HG03354 (cell line): ENCODE results near the gene AIFM3.
"Not testable (repeated sequence)": the region's sequence is repeated elsewhere in the genome, so short reads cannot be mapped to it uniquely, and the experiment has no call there.

Source experiments
- ATAC-seq: cut with Tn5 transposase; IDR thresholded peaks from one replicate; pipeline ENCODE4 v1.9.1; 2021; ENCODE audit warnings: mild to moderate bottlenecking; ENCODE audit not compliant: unreplicated experiment, poor library complexity, severe bottlenecking

The AIFM3 gene

DNA sequence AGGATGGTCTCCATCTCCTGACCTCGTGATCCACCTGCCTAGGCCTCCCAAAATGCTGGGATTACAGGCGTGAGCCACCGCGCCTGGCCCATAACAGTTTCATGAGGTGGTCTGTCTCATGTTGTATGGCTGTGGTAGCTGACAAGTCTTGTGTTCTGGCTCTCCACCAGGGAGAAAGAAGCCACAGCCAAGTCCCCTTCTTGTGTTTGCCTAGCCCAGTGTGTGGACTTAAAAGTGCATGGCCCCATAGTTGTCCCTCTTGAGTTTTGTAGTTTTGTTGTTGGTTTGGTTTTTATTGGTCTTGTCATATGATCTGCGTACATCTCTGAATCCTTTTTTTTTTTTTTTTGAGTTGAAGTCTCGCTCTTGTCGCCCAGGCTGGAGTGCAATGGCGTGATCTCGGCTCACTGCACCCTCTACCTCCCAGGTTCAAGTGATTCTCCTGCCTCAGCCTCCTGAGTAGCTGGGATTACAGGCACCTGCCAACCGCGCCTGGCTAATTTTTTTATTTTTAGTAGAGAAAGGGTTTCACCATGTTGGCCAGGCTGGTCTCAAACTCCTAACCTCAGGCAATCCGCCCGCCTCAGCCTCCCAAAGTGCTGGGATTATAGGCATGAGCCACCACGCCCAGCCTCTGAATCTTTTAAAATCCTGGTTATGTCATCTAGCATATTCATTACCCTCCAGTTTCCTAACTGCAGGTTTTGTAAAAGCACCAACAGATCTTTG, 27.4 kb upstream of the AIFM3 start:
- ATAC-seq, result not testable (repeated sequence)

GRCh38 chr22:20940186-20940651, 26.8 kb upstream of the AIFM3 start:
- no peak for ATAC-seq

- ATAC-seq, result no peak
Observed at GRCh38 chr22:20940904-20941385, 26.1 kb upstream of the AIFM3 start.

- ATAC-seq, result not testable (repeated sequence)
Observed at GRCh38 chr22:20942203-20942902, 24.7 kb upstream of the AIFM3 start.

GRCh38 chr22:20943104-20943933, 23.7 kb upstream of the AIFM3 start:
- no peak for ATAC-seq

- no peak for ATAC-seq
Observed at GRCh38 chr22:20944042-20944441, 23.0 kb upstream of the AIFM3 start.

DNA sequence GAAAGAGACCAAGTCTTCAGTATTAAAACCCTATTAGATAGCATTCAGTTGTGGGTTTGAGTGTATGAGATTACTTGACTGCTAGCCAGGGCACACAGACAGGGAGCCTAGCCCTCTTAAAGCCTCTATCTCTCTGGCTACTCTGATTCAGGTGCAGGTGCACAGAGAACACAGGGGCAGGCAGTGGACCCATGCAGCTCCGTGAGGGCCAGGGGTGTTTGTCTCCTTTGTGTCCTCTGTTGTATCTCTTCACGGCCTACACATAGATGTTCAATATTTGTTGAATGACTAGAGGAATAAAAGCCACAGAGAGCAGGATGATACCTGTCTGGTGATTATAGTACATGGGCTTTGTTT, 21.5 kb upstream of the AIFM3 start:
- no peak for ATAC-seq

GRCh38 chr22:20946080-20946986, 20.7 kb upstream of the AIFM3 start:
- ATAC-seq, result no peak

- ATAC-seq, result no peak
Observed at GRCh38 chr22:20946991-20947390, 20.1 kb upstream of the AIFM3 start.

DNA sequence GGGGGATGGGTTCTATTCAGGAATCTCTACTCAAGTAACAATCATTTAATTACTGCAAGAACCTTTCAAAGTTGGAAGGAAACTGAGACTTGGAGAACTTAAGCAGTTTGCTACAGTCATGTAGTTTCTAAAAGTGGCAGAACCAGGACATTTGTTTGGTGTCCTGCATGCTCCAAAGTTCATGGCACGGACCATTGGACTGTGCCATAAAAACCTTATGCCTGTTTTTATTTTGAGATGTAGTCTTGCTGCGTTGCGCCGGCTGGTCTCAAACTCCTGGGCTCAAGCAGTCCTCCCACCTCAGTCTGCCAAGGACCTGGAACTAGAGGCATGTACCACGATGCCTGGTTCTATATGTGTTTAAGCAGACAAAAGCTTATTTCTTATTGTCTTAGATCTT, 18.6 kb upstream of the AIFM3 start:
- no peak for ATAC-seq

DNA sequence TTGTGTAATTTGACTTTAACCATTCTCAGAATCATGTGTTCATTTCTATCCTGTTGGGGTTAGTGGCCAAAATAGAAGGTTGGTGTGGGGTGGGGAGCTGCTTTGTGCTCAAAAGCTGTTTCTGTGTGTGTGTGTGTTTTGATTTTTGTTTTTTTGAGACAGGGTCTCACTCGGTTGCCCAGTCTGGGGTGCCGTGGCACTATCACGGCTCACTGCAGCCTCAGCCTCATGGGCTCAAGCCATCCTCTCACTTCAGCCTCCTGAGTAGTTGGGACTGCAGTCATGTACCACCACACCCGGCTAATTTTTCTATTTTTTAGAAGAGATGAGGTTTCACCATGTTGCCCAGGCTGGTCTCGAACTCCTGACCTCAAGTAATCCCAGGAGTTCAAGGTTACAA, 18.1 kb upstream of the AIFM3 start:
- ATAC-seq, result no peak

DNA sequence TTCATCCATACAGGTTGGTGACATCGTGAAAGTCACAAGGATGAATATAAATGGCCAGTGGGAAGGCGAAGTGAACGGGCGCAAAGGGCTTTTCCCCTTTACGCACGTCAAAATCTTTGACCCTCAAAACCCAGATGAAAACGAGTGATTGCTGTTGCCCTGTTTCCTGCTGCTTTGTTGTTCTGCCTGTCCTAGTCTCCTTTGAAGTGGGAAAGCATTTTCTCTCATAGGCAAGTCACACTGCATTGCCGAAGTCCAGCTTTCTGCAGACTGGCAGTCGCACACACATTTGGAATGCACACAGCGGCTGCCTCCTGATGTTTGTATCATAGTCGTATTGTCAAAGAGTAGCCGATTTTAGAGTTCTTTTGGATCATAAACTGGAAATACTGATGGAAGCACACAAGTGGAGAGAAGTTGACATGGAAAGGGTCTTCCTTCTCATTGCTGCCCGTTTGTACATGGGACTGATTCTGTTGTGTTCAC, 17.3 kb upstream of the AIFM3 start:
- ATAC-seq, result no peak

DNA sequence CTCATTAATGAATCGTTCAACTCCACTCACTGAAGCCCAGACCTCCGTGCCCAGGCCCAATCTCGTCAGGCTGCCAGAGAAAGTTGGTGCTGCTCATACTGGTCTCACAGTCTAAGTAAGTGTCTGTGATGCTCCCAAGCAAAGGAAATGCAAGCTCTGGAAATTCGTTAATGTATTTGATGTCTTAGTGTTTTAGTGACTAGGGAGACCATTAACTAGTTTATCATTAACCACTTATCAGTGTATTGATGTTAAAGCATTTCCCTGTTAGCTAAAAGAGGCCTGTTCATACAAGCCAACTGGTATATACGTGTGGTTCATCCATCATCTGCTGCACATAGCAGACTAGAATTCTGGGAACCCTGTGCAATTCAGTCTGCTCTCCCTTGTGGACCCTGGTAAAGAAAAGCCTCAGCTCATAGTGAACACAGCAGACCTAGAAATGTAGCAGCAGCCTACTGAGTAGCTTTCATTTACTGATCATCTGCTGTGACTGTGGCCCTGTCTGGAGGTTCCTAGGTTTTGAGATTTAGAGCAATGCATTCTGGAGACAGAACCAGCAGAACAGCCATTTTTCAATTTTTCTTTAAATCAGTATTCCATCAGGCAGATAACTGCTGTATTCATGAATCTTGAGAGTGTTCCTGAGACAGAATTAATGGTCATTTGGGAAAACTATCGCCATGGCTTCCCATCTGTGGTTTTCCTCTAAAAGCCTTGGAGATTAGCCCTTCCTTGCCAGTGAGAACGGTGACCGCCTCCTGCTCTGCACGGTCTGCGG, 15.7 kb upstream of the AIFM3 start:
- no peak for ATAC-seq

DNA sequence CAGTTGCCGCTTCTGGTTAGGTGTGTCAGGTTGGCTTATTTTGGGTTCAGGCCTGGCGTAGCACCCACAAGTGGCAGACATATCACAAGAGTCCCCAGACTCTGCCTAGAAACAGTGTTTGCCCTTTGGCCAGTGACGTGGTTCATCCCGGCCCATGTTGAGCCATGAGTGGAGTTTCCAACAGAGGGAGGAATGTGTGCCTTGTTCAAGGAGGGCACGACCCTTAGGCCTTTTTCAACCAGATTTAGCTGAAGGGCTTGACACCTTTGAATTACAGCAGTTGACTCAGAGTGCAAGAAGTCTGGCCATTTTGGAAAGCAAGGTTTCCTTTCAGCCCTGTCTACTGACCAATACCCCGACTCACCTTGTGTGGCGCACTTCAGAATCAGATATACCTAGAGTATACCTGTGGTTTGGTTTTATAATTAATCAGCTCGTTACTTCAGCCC, 15.1 kb upstream of the AIFM3 start:
- ATAC-seq, result no peak

- no peak for ATAC-seq
Observed at GRCh38 chr22:20952544-20953341, 14.3 kb upstream of the AIFM3 start.

GRCh38 chr22:20953342-20953608, 13.8 kb upstream of the AIFM3 start:
- no peak for ATAC-seq

GRCh38 chr22:20953668-20954500, 13.2 kb upstream of the AIFM3 start:
- ATAC-seq, result no peak
